ENCODE data around the gene BNIP2.

Gene BNIP2

GRCh38 chr15:59691194-59691805 is 2.2 kb upstream of the BNIP2 start:
- no peak overlapping the region for H3K27ac ChIP-seq
- DNase-seq (ENCODE audit: low read depth, low spot score): no peak

DNA sequence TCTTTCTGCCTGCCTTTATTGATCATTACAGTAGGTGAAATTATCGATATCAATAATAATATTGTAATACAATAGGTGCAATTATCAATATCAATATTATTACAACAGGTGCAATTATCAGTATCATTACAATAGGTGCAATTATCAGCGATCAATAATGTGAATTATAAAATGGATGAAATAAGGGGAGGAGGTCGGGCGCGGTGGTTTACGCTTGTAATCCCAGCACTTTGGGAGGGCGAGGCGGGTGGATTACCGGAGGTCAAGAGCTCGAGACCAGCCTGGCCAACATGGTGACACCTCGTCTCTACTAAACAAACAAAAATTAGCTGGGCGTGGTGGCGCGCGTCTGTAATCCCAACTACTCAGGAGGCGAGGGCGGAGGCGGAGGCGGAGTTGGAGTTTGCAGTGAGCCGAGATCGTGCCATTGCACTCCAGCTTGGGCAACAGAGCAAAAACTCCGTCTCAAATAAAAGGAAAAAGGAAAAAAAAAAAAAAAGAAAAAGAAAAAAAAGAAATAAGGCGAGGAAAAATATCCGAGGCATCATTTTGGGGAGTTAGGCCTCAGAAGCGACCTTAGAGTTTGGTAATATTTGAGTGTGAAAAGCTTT is 611 bp upstream of the BNIP2 start:
- no peak for DNase-seq (ENCODE audit: low read depth, low spot score)
- H3K27ac ChIP-seq: peak overlapping the region; percentile 98

DNA sequence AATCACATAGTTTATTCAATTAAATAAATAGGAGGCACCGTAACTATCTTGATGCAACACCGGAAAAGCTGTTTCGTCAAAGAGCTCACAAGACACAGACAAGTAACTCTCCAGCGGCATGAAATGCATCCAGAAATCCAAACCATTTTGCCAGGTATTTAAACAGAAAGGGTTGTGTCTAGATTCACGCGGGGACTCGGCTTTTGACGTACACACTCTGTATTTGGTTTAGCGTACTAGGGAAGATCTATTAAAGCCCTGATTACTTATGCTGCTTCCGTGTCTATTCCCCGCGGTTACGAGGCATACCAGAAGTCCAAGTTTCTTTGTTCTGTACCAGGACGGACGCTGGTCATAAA is 718 bp downstream of the BNIP2 start:
- no peak for DNase-seq (ENCODE audit: low read depth, low spot score)
- H3K27ac ChIP-seq: peak overlapping the region; percentile 98

- peak overlapping the region; percentile 98 for H3K27ac ChIP-seq
- DNase-seq (ENCODE audit: low read depth, low spot score): no peak
Measured at GRCh38 chr15:59687836-59688235, 1.3 kb downstream of the BNIP2 start.

- peak overlapping the region; percentile 20 for H3K27ac ChIP-seq
- DNase-seq (ENCODE audit: low read depth, low spot score): no peak
Measured at GRCh38 chr15:59686389-59686788, 2.7 kb downstream of the BNIP2 start.

GRCh38 chr15:59685737-59686297 is 3.3 kb downstream of the BNIP2 start:
- DNase-seq (ENCODE audit: low read depth, low spot score): no peak
- H3K27ac ChIP-seq: peak overlapping the region; percentile 20

DNA sequence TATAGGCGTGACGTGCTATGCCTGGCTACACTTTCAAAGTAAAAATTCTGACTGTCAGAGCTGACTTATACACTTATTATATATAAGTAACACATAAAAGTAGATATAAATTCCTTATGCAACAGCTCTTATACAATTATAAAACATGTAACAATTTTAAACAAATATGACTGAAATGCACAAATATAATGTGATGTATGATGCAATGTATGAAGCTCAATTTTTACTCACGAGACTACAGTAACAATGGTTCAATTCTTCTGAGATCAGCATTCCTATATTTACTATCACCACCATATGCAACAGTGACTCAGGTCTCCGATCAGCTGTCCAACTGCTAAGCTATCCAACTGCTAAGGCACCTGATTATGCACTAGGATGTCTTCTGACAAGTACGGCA is 8.2 kb downstream of the BNIP2 start:
- H3K27ac ChIP-seq: no peak overlapping the region
- DNase-seq (ENCODE audit: low read depth, low spot score): no peak

DNA sequence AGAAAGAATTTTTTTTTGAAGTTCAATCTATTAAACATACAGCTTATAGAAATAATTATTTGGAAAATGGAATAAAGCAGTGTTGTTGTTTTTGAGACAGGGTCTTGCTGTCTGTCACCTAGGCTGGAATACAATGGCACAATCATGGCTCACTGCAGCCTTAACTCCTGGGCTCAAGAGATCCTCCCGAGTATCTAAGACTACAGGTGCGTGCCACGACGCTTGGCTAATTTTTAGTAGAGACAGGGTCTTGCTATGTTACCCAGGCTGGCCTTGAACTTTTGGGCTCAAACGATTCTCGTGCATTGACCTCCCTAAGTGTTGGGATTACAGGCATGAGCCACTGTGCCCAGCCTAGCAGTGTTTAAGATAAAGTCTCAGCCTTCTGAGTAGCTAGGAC is 8.8 kb downstream of the BNIP2 start:
- no peak for DNase-seq (ENCODE audit: low read depth, low spot score)
- H3K27ac ChIP-seq: no peak overlapping the region

- DNase-seq (ENCODE audit: low read depth, low spot score): no peak
- H3K27ac ChIP-seq: no peak overlapping the region
Measured at GRCh38 chr15:59678620-59679019, 10.5 kb downstream of the BNIP2 start.

- no peak overlapping the region for H3K27ac ChIP-seq
- DNase-seq (ENCODE audit: low read depth, low spot score): no peak
Measured at GRCh38 chr15:59678172-59678571, 10.9 kb downstream of the BNIP2 start.

DNA sequence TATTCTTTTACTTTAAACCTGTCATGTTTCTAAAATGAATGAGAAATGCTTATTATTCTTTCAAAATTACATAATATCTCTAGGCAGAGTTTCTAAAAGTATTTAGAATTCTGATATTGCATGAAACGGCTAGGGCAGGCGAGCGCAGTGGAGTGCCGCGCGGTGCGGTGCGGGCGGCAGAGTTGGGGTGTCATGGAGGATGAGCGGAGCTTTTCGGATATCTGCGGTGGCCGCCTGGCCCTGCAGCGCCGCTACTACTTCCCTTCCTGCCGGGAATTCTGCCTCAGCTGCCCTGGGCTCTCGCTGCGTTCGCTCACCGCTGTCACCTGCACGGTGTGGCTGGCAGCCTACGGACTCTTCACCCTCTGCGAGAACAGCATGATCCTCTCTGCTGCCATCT is 12.6 kb downstream of the BNIP2 start:
- DNase-seq (ENCODE audit: low read depth, low spot score): no peak

GRCh38 chr15:59674361-59674877 is 14.7 kb downstream of the BNIP2 start:
- H3K27ac ChIP-seq: no peak overlapping the region
- DNase-seq (ENCODE audit: low read depth, low spot score): no peak

More for the DNA sequence above, 12.6 kb downstream of the BNIP2 start:
- H3K27ac ChIP-seq: no peak overlapping the region

- no peak overlapping the region for H3K27ac ChIP-seq
- no peak for DNase-seq (ENCODE audit: low read depth, low spot score)
Measured at GRCh38 chr15:59668556-59668955, 20.6 kb downstream of the BNIP2 start.

DNA sequence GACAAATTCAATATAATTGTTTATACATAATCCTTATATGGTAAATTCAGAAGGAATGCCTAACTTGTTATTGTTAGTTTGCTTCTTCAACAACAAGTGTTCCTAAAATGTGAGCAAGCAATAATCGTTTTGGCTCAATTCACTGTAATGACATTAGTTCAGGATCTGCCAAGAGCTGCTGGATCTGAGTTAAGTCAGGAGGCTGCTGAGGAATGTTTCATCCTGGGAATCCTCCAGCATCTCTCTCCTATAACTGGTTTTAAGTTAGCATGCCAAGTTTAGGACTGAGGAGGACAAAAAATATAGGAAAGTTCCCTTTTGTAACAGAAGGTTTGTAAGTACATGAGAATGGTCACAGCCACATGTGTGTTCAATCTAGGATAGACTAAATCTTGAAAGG is 26.9 kb downstream of the BNIP2 start:
- H3K27ac ChIP-seq: no peak overlapping the region
- DNase-seq (ENCODE audit: low read depth, low spot score): no peak

GRCh38 chr15:59659366-59659765 is 29.8 kb downstream of the BNIP2 start:
- DNase-seq (ENCODE audit: low read depth, low spot score): no peak
- H3K27ac ChIP-seq: no peak overlapping the region

- DNase-seq (ENCODE audit: low read depth, low spot score): no peak
- peak overlapping the region; percentile 53 for H3K27ac ChIP-seq
Measured at GRCh38 chr15:59657635-59658125, 31.4 kb downstream of the BNIP2 start.

DNA sequence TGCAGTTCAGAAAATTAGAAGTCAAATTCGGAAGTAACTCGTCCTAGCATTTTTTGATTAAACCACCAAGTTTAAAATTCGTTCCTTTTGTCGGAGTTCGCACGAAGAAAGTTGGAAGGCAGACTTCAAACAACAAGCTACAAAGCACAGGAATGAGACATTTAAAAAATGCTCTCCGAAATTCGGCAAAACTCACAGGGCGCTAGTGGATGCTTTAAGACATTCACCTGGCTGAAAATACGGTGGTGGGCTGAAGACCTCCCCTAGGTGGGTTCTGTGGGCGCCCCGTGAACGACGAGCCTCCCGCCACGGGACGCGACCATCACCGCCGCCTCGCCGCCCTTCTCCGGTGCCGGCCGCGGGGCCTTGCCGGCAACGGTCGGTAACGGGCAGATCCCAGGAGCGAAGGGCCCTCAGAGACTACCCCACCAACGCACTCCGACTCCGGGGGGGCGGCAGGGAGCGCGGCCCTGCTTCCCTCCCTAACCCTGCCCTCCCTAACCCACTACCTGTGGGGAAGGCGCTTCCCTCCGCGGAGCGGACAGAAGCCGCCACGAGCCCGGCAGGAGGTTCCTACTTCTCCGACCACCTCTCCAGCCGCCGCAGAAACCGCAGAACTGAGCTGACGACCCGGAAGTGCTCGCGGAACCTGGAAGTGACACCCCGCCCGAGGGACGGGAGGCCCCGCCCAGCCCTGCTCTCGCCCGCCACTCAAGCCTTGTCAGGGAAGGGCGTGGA is 32.1 kb downstream of the BNIP2 start, which contains the start of gene GTF2A2:
Gene GTF2A2, minus strand, starts transcription at position 619 of the 738 bp plus-strand sequence. CDS start 5,238 bp downstream, outside the sequence.
- peak within 1 kb of the TSS; percentile 53 for H3K27ac ChIP-seq
- DNase-seq (ENCODE audit: low read depth, low spot score): peak; percentile 70

- no peak for DNase-seq (ENCODE audit: low read depth, low spot score)
- no peak overlapping the region for H3K27ac ChIP-seq
Measured at GRCh38 chr15:59654046-59654445, 35.1 kb downstream of the BNIP2 start.

DNA sequence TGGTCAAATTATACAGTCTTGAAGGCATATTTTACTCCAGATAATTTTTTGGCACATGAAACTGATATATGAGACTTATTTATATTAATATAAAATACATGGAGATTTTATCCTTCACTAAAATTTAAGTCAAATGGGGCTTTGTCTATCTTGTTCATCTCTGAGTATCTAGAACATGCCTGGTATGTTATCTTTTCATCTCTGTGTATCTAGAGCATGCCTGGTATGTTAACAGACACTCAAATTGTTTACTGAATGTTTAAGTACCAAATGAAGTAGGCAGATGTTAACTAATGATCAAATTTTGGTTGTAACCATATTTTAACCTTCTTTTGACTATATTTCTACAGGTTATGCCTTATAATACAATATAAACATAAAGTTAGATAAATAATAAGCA is 39.5 kb downstream of the BNIP2 start:
- no peak overlapping the region for H3K27ac ChIP-seq
- DNase-seq (ENCODE audit: low read depth, low spot score): no peak

DNA sequence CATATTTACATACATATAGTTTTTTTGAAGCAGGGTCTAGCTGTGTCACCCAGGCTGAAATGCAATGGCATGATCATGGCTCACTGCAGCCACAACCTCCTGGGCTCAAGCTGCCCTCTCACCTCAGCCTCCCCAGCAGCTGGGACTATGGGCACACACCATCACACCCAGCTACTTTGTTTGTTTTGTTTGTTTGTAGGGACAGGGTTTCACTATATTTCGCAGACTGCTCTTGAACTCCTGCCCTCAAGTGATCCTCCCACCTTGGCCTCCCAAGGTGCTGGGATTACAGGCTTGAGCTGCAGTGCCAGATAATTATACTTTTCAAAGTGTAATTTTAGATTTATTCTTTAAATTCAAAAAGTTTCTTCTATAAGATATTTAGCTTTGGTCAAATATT is 42.0 kb downstream of the BNIP2 start:
- DNase-seq (ENCODE audit: low read depth, low spot score): no peak
- no peak overlapping the region for H3K27ac ChIP-seq

DNA sequence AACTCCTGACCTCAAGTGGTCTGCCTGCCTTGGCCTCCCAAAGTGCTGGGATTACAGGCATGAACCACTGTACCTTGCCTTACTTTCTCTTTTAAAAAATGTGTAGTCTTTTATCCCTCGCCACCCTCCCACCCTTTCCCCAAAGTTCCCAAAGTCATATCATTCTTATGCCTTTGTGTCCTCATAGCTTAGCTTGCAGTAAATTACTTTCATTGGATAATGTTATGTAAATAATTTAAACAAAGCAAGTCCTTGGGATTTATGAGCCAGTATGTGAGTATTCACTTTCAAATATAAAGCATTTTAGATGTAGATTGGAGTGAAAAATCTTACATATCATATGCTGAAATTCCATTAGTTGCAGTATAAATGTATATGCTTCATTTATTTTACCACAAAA is 42.8 kb downstream of the BNIP2 start:
- no peak for DNase-seq (ENCODE audit: low read depth, low spot score)
- no peak overlapping the region for H3K27ac ChIP-seq
